DND-41 (cell line): ENCODE data around the gene PTPRR.

ENCODE experiments used
- ATAC-seq: fragments of 200-7000 bp; cut with Tn5 transposase; 3 replicates; pipeline ENCODE4 v1.9.1; 2021; ENCODE audit warnings: low read depth; ENCODE audit not compliant: insufficient read depth
- DNase-seq: peaks from one replicate; pipeline ENCODE4 v3.0.0-alpha.2; 2020
- H2AFZ ChIP-seq: 2 replicates; pipeline ENCODE4 v1.6.0; 2012; ENCODE audit warnings: low read depth, low read length
- H3K27ac ChIP-seq: 2 replicates; pipeline ENCODE4 v1.5.1; 2012; ENCODE audit warnings: low read length, inconsistent platforms
- H3K27me3 ChIP-seq: fragments of 200-600 bp; sonication (generic); 2 replicates; pipeline ENCODE4 v1.6.0; 2012; ENCODE audit warnings: low read length, mild to moderate bottlenecking, inconsistent platforms; ENCODE audit not compliant: insufficient read depth, poor library complexity
- H3K36me3 ChIP-seq: 2 replicates; pipeline ENCODE4 v1.5.1; 2012; ENCODE audit warnings: low read length, inconsistent platforms; ENCODE audit not compliant: insufficient read depth
- H3K4me1 ChIP-seq: 2 replicates; pipeline ENCODE4 v1.5.1; 2012; ENCODE audit warnings: mild to moderate bottlenecking, low read length; ENCODE audit not compliant: insufficient read depth
- H3K4me2 ChIP-seq: 2 replicates; pipeline ENCODE4 v1.6.0; 2012; ENCODE audit warnings: mild to moderate bottlenecking, moderate library complexity, low read length, inconsistent platforms; ENCODE audit not compliant: insufficient read depth
- H3K4me3 ChIP-seq, 2 experiments: fragments of 200-600 bp in 1 of 2; shearing (Covaris generic) in 1 of 2; 2 replicates each; pipeline ENCODE4 v1.5.1; 2012 to 2016; ENCODE audit warnings: inconsistent platforms in 2 of 2, low read length in 2 of 2, mild to moderate bottlenecking in 2 of 2, low read depth in 1 of 2, moderate library complexity in 1 of 2
- H3K79me2 ChIP-seq: 2 replicates; pipeline ENCODE4 v1.6.0; 2012; ENCODE audit warnings: low read length, inconsistent platforms; ENCODE audit not compliant: insufficient read depth
- H3K9ac ChIP-seq: 2 replicates; pipeline ENCODE4 v1.6.0; 2012; ENCODE audit warnings: low read depth, mild to moderate bottlenecking, inconsistent platforms, low read length, moderate library complexity
- H3K9me3 ChIP-seq: 2 replicates; pipeline ENCODE4 v1.5.1; 2012; ENCODE audit warnings: low read length, moderate library complexity, mild to moderate bottlenecking, inconsistent platforms; ENCODE audit not compliant: insufficient read depth, severe bottlenecking
- H4K20me1 ChIP-seq: 2 replicates; pipeline ENCODE4 v1.6.0; 2012; ENCODE audit warnings: low read length; ENCODE audit not compliant: insufficient read depth
- CTCF ChIP-seq: IDR thresholded peaks from 2 replicates; pipeline ENCODE4 v1.5.1; 2012; ENCODE audit warnings: borderline replicate concordance, low read length, moderate library complexity, mild to moderate bottlenecking; ENCODE audit not compliant: poor library complexity, severe bottlenecking; ENCODE audit errors: extremely low read depth
- EZH2 ChIP-seq: IDR thresholded peaks from 3 replicates; pipeline ENCODE4 v1.6.1; 2012; ENCODE audit warnings: borderline replicate concordance, low read depth, mild to moderate bottlenecking, moderate library complexity, low read length, inconsistent platforms; ENCODE audit not compliant: severe bottlenecking

PTPRR gene

GRCh38 chr12:70609739-70610491, 310.6 kb downstream of the PTPRR start:
- Histone ChIP-seq H3K79me2 (no peaks in the 10 kb centered on the region), H3K9ac (no peak overlapping the region), H4K20me1 (no peaks in the 10 kb centered on the region), H3K4me2 (no peak overlapping the region), H3K4me3 (no peak overlapping the region), H3K9me3 (no peaks in the 10 kb centered on the region), H3K4me1 (no peaks in the 10 kb centered on the region), H2AFZ (no peak overlapping the region), H3K27me3 (no peaks in the 10 kb centered on the region), H3K27ac (no peak overlapping the region), H3K36me3 (no peaks in the 10 kb centered on the region)
- no peak for DNase-seq
- TF ChIP-seq CTCF (no peak), EZH2 (no peak)
- ATAC-seq = no peak

GRCh38 chr12:70609203-70609602, 311.3 kb downstream of the PTPRR start:
- no peaks in the 10 kb centered on the region for H3K27me3 ChIP-seq
- H3K79me2 ChIP-seq = no peaks in the 10 kb centered on the region
- H3K4me2 ChIP-seq = no peak overlapping the region
- no peak overlapping the region for H3K4me3 ChIP-seq
- DNase-seq (no peak), ATAC-seq (no peak)
- H4K20me1 ChIP-seq = no peaks in the 10 kb centered on the region
- H2AFZ ChIP-seq = no peak overlapping the region
- no peak overlapping the region for H3K27ac ChIP-seq
- H3K9me3 ChIP-seq = no peaks in the 10 kb centered on the region
- H3K9ac ChIP-seq = no peak overlapping the region
- H3K4me1 ChIP-seq = no peaks in the 10 kb centered on the region
- H3K36me3 ChIP-seq = no peaks in the 10 kb centered on the region
- TF ChIP-seq EZH2 (no peak), CTCF (no peak)

GRCh38 chr12:70608184-70608583, 312.4 kb downstream of the PTPRR start:
- Histone ChIP-seq H3K27me3 (no peaks in the 10 kb centered on the region), H3K9me3 (no peaks in the 10 kb centered on the region), H3K4me2 (no peak overlapping the region), H3K79me2 (no peaks in the 10 kb centered on the region), H3K36me3 (no peaks in the 10 kb centered on the region), H3K4me3 (no peak overlapping the region), H3K9ac (no peak overlapping the region), H3K27ac (no peak overlapping the region), H4K20me1 (no peaks in the 10 kb centered on the region), H3K4me1 (no peaks in the 10 kb centered on the region), H2AFZ (no peak overlapping the region)
- DNase-seq (no peak), ATAC-seq (no peak)
- TF ChIP-seq CTCF = no peak
- no peak for TF ChIP-seq EZH2
